ENCODE results near the gene SCAMP1. TPM values are rescaled to one million over a fixed set of nuclear protein-coding genes. Genes with fewer than 3 reads are reported as not detected.
A peak's percentile ranks its signal among the peaks of the same experiment; 100 is the strongest.

The SCAMP1 gene
- 21.9 TPM for total RNA-seq

GRCh38 chr5:78359831-78360673, at the start of gene SCAMP1:
Gene SCAMP1, plus strand, starts transcription at chr5:78360617. Its CDS starts 55 bp downstream, at chr5:78360672.
- TF ChIP-seq POLR2AphosphoS5 (IDR thresholded peaks at IDR 0.05; ENCODE audit: insufficient read depth in 1 of 2, low read depth in 1 of 2), result peak; percentile 77 to 84
- TF ChIP-seq CTCF (IDR thresholded peaks at IDR 0.05), result peak in 2 of 3 experiments; percentile 10 to 38
- peak in 1 of 2 donors; percentile 80 for TF ChIP-seq POLR2A (IDR thresholded peaks at IDR 0.05)
- H3K4me1 ChIP-seq, result peaks cover 19% of the 10 kb centered on the region
- no peaks in the 10 kb centered on the region for H3K9me3 ChIP-seq
- DNase-seq (ENCODE audit: extremely low spot score in 2 of 2), result peak in 1 of 2 donors; percentile 91
- intact Hi-C loops (cut with DNase I), result loop anchor here (5.0 to 10.0 kb wide), 2 partner anchors 63 to 305 kb away; no protein-coding TSS in a partner anchor
- H3K36me3 ChIP-seq, result no peaks in the 10 kb centered on the region
- H3K4me3 ChIP-seq, result peak within 1 kb of the TSS; percentile 91 to 100
- no peaks in the 10 kb centered on the region for H3K27me3 ChIP-seq
- peak within 1 kb of the TSS; percentile 96 for H3K27ac ChIP-seq

- Histone ChIP-seq H3K27ac (no peak overlapping the region), H3K36me3 (no peaks in the 10 kb centered on the region), H3K4me1 (no peaks in the 10 kb centered on the region), H3K27me3 (peaks cover 1% of the 10 kb centered on the region), H3K4me3 (no peak overlapping the region), H3K9me3 (no peaks in the 10 kb centered on the region)
- intact Hi-C loops (cut with DNase I), result no loop called here
- TF ChIP-seq POLR2A (IDR thresholded peaks at IDR 0.05), result no peak
- TF ChIP-seq CTCF (IDR thresholded peaks at IDR 0.05), result no peak
- no peak for TF ChIP-seq POLR2AphosphoS5 (IDR thresholded peaks at IDR 0.05; ENCODE audit: insufficient read depth in 1 of 2, low read depth in 1 of 2)
- no peak for DNase-seq (ENCODE audit: extremely low spot score in 2 of 2)
These were observed 42.9 kb upstream of the SCAMP1 start for GRCh38 chr5:78317515-78317914.

- Histone ChIP-seq H3K9me3 (no peaks in the 10 kb centered on the region), H3K36me3 (no peaks in the 10 kb centered on the region), H3K27ac (no peak overlapping the region), H3K4me3 (no peak overlapping the region), H3K27me3 (no peaks in the 10 kb centered on the region), H3K4me1 (no peaks in the 10 kb centered on the region)
- TF ChIP-seq POLR2A (IDR thresholded peaks at IDR 0.05) (no peak), POLR2AphosphoS5 (IDR thresholded peaks at IDR 0.05; ENCODE audit: insufficient read depth in 1 of 2, low read depth in 1 of 2) (no peak), CTCF (IDR thresholded peaks at IDR 0.05) (no peak)
- no peak for DNase-seq (ENCODE audit: extremely low spot score in 2 of 2)
- intact Hi-C loops (cut with DNase I), result no loop called here
These were observed 42.1 kb upstream of the SCAMP1 start for GRCh38 chr5:78318337-78318736.

- Histone ChIP-seq H3K27me3 (no peaks in the 10 kb centered on the region), H3K27ac (no peak overlapping the region), H3K9me3 (no peaks in the 10 kb centered on the region), H3K4me3 (no peak overlapping the region), H3K4me1 (no peaks in the 10 kb centered on the region), H3K36me3 (no peaks in the 10 kb centered on the region)
- no peak for DNase-seq (ENCODE audit: extremely low spot score in 2 of 2)
- TF ChIP-seq CTCF (IDR thresholded peaks at IDR 0.05) (peak in 1 of 3 experiments; percentile 47), POLR2AphosphoS5 (IDR thresholded peaks at IDR 0.05; ENCODE audit: insufficient read depth in 1 of 2, low read depth in 1 of 2) (no peak), POLR2A (IDR thresholded peaks at IDR 0.05) (no peak)
- intact Hi-C loops (cut with DNase I), result no loop called here
These were observed 40.0 kb upstream of the SCAMP1 start for GRCh38 chr5:78320401-78320800.

- H3K36me3 ChIP-seq, result no peaks in the 10 kb centered on the region
- intact Hi-C loops (cut with DNase I), result no loop called here
- no peaks in the 10 kb centered on the region for H3K27me3 ChIP-seq
- DNase-seq (ENCODE audit: extremely low spot score in 2 of 2), result no peak
- no peak overlapping the region for H3K27ac ChIP-seq
- H3K9me3 ChIP-seq, result no peaks in the 10 kb centered on the region
- H3K4me1 ChIP-seq, result no peaks in the 10 kb centered on the region
- TF ChIP-seq CTCF (IDR thresholded peaks at IDR 0.05) (no peak), POLR2AphosphoS5 (IDR thresholded peaks at IDR 0.05; ENCODE audit: insufficient read depth in 1 of 2, low read depth in 1 of 2) (no peak), POLR2A (IDR thresholded peaks at IDR 0.05) (no peak)
- no peak overlapping the region for H3K4me3 ChIP-seq
These were observed 37.2 kb upstream of the SCAMP1 start for GRCh38 chr5:78323241-78323640.
